Stimulated activated naive CD8-positive, alpha-beta T cell treated with anti-CD3 and anti-CD28 coated beads, Interleukin-15, Interleukin-2, amounts not matched to agents 100 ng/mL and 50 ng/mL, for 24 hours (primary cell): ENCODE measurements around the gene PPM1H.
"Not testable (repeated sequence)": the region's sequence is repeated elsewhere in the genome, so short reads cannot be mapped to it uniquely, and the experiment has no call there.

Experiments
- H3K27ac Mint-ChIP-seq: one replicate; pipeline ENCODE4 v1.8.0; 2021; ENCODE audit warnings: mild to moderate bottlenecking, mixed read lengths
- H3K27me3 Mint-ChIP-seq: one replicate; pipeline ENCODE4 v1.8.0; 2021; ENCODE audit warnings: mixed read lengths
- H3K36me3 Mint-ChIP-seq: one replicate; pipeline ENCODE4 v1.8.0; 2021; ENCODE audit warnings: low read depth, mixed read lengths
- H3K4me1 Mint-ChIP-seq: one replicate; pipeline ENCODE4 v1.8.0; 2021; ENCODE audit warnings: low read depth, mixed read lengths
- H3K4me3 Mint-ChIP-seq: one replicate; pipeline ENCODE4 v1.8.0; 2021; ENCODE audit warnings: mild to moderate bottlenecking, mixed read lengths
- H3K9me3 Mint-ChIP-seq: one replicate; pipeline ENCODE4 v1.8.0; 2021; ENCODE audit warnings: mixed read lengths

The PPM1H gene

GRCh38 chr12:62732861-62733427, 202.0 kb downstream of the PPM1H start:
- no peak overlapping the region for H3K4me3 Mint-ChIP-seq
- H3K9me3 Mint-ChIP-seq = no peaks in the 10 kb centered on the region
- H3K27me3 Mint-ChIP-seq = no peaks in the 10 kb centered on the region
- no peak overlapping the region for H3K27ac Mint-ChIP-seq
- no peaks in the 10 kb centered on the region for H3K36me3 Mint-ChIP-seq
- H3K4me1 Mint-ChIP-seq = peaks cover 6% of the 10 kb centered on the region

GRCh38 chr12:62731055-62731820, 203.7 kb downstream of the PPM1H start:
- Mint-ChIP-seq H3K36me3 (no peaks in the 10 kb centered on the region), H3K4me1 (peaks cover 6% of the 10 kb centered on the region), H3K4me3 (no peak overlapping the region), H3K9me3 (no peaks in the 10 kb centered on the region), H3K27me3 (no peaks in the 10 kb centered on the region), H3K27ac (no peak overlapping the region)

GRCh38 chr12:62730649-62731048, 204.3 kb downstream of the PPM1H start:
- H3K9me3 Mint-ChIP-seq = no peaks in the 10 kb centered on the region
- no peak overlapping the region for H3K27ac Mint-ChIP-seq
- H3K36me3 Mint-ChIP-seq = no peaks in the 10 kb centered on the region
- H3K4me3 Mint-ChIP-seq = no peak overlapping the region
- H3K27me3 Mint-ChIP-seq = no peaks in the 10 kb centered on the region
- peaks cover 6% of the 10 kb centered on the region for H3K4me1 Mint-ChIP-seq

DNA sequence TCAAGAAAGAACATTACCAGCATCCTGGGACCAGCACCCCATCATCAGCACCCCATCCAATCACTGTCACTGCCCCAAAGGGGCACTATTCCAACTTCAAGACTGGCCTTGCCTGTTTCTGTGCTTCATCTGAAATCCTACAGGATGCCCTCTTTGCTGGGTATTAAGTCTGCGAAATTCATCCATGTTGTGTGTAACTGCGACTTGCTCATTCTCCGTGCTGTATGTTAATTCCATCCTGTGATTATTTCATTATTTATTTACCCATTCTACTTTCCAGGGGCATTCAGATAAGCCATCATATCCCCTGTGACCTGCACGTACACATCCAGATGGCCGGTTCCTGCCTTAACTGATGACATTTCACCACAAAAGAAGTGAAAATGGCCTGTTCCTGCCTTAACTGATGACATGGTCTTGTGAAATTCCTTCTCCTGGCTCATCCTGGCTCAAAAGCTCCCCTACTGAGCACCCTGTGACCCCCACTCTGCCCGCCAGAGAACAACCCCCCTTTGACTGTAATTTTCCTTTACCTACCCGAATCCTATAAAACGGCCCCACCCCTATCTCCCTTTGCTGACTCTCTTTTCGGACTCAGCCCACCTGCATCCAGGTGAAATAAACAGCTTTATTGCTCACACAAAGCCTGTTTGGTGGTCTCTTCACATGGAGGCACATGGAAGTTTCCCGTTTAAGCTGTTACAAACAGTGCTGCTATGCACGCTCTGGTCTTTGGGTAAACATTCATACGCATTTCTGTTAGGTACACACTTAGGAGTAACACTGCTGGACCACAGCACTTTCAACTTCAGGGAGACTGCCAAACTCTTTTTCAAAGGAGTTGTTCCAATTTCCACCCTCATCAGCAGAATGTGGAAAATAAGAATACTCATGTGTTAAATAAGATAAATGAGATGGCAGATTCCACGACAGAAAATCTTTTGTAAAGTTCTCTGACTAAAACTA, 205.1 kb downstream of the PPM1H start:
- H3K9me3 Mint-ChIP-seq, H3K4me1 Mint-ChIP-seq, H3K27me3 Mint-ChIP-seq, H3K27ac Mint-ChIP-seq, H3K36me3 Mint-ChIP-seq, H3K4me3 Mint-ChIP-seq: not testable (repeated sequence)

GRCh38 chr12:62728741-62729140, 206.2 kb downstream of the PPM1H start:
- Mint-ChIP-seq H3K36me3 (no peaks in the 10 kb centered on the region), H3K27me3 (no peaks in the 10 kb centered on the region), H3K4me3 (no peak overlapping the region), H3K4me1 (peaks cover 6% of the 10 kb centered on the region), H3K9me3 (no peaks in the 10 kb centered on the region), H3K27ac (no peak overlapping the region)

DNA sequence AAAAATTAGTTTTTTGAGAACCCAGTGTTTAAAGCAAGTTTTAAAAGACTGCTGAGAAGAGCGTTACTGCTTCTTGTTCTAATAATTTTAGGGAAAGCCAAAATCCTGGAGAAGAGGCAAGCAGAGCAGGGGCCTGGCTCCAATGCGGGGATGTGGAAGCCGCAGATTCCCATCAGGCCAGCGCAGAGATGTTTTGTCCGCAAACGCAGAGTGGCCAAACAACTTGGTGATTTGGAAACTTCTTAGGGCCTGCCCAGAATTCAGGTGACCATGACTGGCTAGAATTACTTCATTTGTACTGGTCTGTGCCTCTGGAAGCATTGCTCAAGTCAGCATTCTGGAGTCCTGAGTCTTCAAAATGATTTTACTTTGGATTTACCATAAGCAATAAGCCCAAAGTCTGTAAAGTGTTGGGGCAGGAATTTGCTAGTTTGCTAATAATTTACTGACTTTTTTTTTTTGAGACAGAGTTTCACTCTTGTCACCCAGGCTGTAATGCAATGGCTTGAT, 208.4 kb downstream of the PPM1H start:
- Mint-ChIP-seq H3K27ac (no peak overlapping the region), H3K4me1 (no peaks in the 10 kb centered on the region), H3K36me3 (no peaks in the 10 kb centered on the region), H3K27me3 (no peaks in the 10 kb centered on the region), H3K9me3 (no peaks in the 10 kb centered on the region), H3K4me3 (no peak overlapping the region)

DNA sequence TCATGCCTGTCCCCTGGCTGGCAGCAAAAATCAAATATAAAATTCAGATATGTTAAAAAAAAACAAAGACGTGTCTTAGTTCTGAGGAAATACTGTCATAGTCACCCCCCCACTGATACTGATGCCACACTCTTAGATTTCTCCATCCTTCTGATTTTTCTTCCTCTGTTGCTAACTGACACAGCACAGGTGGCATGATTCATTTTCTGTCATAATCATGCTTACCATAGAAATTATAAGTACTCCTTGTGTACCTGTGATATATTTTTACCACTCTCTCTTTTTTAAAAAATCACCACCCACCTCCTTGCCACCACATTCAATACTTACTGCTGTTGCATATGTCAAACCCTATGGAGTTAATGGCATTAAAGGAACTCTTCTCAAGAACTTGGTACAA, 209.2 kb downstream of the PPM1H start:
- Mint-ChIP-seq H3K36me3 (no peaks in the 10 kb centered on the region), H3K27me3 (no peaks in the 10 kb centered on the region), H3K4me1 (no peaks in the 10 kb centered on the region), H3K4me3 (no peak overlapping the region), H3K27ac (no peak overlapping the region), H3K9me3 (no peaks in the 10 kb centered on the region)

DNA sequence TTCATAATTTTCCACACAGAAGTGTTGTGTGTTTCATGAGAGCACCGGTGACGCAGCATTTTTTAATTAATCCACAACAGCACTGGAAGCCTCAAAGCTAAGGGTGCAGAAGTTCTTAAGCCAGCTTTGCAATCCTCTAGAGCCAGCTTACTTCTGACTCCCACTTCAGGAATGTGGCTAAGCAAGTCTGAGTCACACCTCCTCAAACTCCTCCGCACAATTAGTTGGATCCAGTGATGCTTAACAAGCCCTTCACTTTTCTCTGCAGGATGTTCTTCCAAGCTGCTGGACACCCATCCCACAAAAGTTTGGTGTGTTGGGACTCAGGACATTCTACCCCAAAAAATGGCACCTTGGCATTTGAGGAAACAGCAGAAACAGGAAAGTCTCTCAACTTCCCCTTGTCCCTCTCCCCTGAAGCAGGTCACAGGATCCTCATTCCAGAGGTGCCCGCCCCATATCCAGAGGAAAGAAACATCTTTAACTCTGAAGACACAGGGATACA, 210.0 kb downstream of the PPM1H start:
- no peaks in the 10 kb centered on the region for H3K4me1 Mint-ChIP-seq
- H3K27ac Mint-ChIP-seq = no peak overlapping the region
- H3K27me3 Mint-ChIP-seq = no peaks in the 10 kb centered on the region
- H3K9me3 Mint-ChIP-seq = no peaks in the 10 kb centered on the region
- H3K4me3 Mint-ChIP-seq = no peak overlapping the region
- no peaks in the 10 kb centered on the region for H3K36me3 Mint-ChIP-seq

DNA sequence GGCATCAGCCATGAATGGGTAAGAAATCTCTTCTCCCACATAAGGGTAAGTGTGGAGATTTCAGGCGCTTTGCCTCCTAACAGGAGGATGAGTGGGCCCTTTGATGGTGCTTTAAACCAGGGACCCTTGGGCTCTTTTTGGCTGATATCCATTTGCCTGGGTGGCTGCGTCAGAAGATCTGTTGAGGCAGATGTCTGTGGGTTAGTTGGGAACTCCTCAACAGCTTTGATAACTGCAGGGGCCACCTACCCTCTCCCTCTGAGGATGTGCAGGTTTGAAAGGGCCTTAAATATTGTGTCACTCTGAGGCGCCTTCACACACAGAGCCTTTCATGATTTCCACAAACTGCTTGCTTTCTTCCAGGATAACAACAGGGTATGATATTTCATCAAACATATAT, 210.7 kb downstream of the PPM1H start:
- H3K9me3 Mint-ChIP-seq = no peaks in the 10 kb centered on the region
- H3K27me3 Mint-ChIP-seq = no peaks in the 10 kb centered on the region
- H3K36me3 Mint-ChIP-seq = no peaks in the 10 kb centered on the region
- H3K4me1 Mint-ChIP-seq = no peaks in the 10 kb centered on the region
- H3K27ac Mint-ChIP-seq = no peak overlapping the region
- no peak overlapping the region for H3K4me3 Mint-ChIP-seq

- Mint-ChIP-seq H3K27ac (no peak overlapping the region), H3K4me3 (no peak overlapping the region), H3K36me3 (no peaks in the 10 kb centered on the region), H3K4me1 (no peaks in the 10 kb centered on the region), H3K27me3 (no peaks in the 10 kb centered on the region), H3K9me3 (no peaks in the 10 kb centered on the region)
Observed at GRCh38 chr12:62722971-62723680, 211.8 kb downstream of the PPM1H start.

GRCh38 chr12:62720661-62721330, 214.2 kb downstream of the PPM1H start:
- no peak overlapping the region for H3K4me3 Mint-ChIP-seq

DNA sequence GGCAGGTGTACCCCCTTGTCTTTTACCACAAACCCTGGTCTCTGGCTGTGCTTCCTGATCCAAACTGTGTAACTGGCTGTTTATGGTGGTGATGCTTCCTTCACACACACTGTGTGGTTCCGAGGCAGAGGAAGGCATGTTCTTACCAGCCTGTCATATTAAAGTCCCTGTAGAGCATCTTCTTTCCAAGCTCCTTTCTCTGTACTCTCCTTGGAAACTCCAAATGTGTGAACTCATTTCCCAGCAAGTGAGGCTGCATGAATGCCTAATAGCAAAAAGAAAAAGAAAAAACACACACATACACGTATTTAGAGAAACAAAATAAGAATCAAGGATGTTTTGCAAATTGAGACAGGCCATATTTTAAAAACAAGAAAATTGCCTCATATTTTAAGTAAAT, 214.9 kb downstream of the PPM1H start:
- Mint-ChIP-seq H3K27ac (no peak overlapping the region), H3K4me3 (no peak overlapping the region)

More at GRCh38 chr12:62720661-62721330, 214.2 kb downstream of the PPM1H start:
- no peaks in the 10 kb centered on the region for H3K36me3 Mint-ChIP-seq
- H3K4me1 Mint-ChIP-seq = no peaks in the 10 kb centered on the region
- no peaks in the 10 kb centered on the region for H3K27me3 Mint-ChIP-seq
- no peak overlapping the region for H3K27ac Mint-ChIP-seq
- no peaks in the 10 kb centered on the region for H3K9me3 Mint-ChIP-seq

DNA sequence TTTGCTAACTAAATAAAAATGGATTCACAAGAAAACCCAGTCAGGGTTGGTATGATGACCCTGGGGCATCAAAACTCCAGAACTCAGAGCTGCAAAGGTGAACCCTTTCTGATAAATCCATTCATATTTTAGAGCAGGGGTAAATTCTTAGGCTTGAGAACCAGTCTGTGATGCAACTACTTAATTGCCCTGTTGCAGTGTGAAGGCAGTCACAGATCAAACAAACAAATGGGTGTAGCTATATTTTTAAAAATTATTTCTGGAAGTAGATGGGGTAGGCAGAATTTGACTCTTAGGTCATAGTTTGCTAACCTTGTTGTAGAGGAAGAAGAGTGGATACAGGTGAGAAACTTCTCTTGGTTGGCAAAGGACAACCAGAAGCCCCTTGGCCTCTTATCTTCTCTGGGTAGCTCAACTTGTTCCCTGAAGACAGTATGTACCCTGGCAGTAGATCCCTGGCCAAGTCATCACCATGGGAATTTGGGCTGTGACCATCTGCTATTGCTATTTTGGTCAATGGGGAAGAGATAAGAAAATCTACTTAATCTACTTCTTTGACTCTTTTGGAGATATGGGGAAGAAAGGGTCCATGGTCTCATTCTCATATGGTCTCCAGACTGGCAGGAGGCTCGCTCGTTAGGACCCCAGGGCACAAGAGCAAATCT, 216.1 kb downstream of the PPM1H start:
- Mint-ChIP-seq H3K4me3 (no peak overlapping the region), H3K27ac (no peak overlapping the region), H3K4me1 (no peaks in the 10 kb centered on the region), H3K27me3 (no peaks in the 10 kb centered on the region), H3K36me3 (no peaks in the 10 kb centered on the region), H3K9me3 (no peaks in the 10 kb centered on the region)

More for the DNA sequence above, 214.9 kb downstream of the PPM1H start:
- no peaks in the 10 kb centered on the region for H3K9me3 Mint-ChIP-seq
- H3K27me3 Mint-ChIP-seq = no peaks in the 10 kb centered on the region
- no peaks in the 10 kb centered on the region for H3K36me3 Mint-ChIP-seq
- no peaks in the 10 kb centered on the region for H3K4me1 Mint-ChIP-seq
